Dedifferentiated amniotic fluid mesenchymal stem cell (primary cell): ENCODE data around the gene MMP15.
"Not testable (repeated sequence)": the region's sequence is repeated elsewhere in the genome, so short reads cannot be mapped to it uniquely, and the experiment has no call there.

Experiments
- DNase-seq: peaks from one replicate; pipeline ENCODE4 v3.0.0-alpha.2; 2016; ENCODE audit errors: extremely low spot score

MMP15 gene

GRCh38 chr16:58086381-58087208 lies 61.0 kb downstream of the MMP15 start:
- no peak for DNase-seq

- DNase-seq: no peak
Measured at GRCh38 chr16:58087209-58087913, 61.8 kb downstream of the MMP15 start.

- DNase-seq: no peak
Measured at GRCh38 chr16:58088091-58088490, 62.5 kb downstream of the MMP15 start.

GRCh38 chr16:58090396-58090795 lies 64.8 kb downstream of the MMP15 start:
- not testable (repeated sequence) for DNase-seq

GRCh38 chr16:58094026-58094425 lies 68.5 kb downstream of the MMP15 start:
- no peak for DNase-seq

- DNase-seq: no peak
Measured at GRCh38 chr16:58094791-58095574, 69.4 kb downstream of the MMP15 start.

GRCh38 chr16:58095575-58095960 lies 70.0 kb downstream of the MMP15 start:
- not testable (repeated sequence) for DNase-seq

- no peak for DNase-seq
Measured at GRCh38 chr16:58096249-58096648, 70.7 kb downstream of the MMP15 start.
